NCI-H2107 treated with DMSO at 0.1 percent for 48 hours (cell line): ENCODE data around the gene MON2.

Experiments used
- DNase-seq: peaks from one replicate; lab custom pipeline; 2025; ENCODE audit not compliant: unreplicated experiment; lab: John Stamatoyannopoulos, UW

The MON2 gene

DNA sequence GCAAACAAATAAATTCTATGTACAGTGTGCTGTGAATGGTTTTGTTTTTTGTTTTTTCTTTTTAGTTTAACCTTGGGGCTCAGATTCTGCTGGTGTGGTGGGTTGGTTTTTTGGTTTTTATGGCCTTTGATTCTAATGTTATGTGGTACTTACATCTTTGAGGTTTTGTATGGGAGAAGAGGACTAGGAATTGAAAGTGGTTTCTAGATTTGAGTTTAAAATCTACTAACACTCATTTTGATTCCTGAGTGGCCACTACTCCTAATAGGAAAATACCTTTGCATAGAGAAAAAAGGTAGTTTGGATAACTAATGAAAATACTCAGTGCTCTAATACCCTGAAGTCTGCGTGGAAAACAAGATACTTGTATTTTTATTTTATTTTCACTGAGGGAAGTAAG is 137.7 kb downstream of the MON2 start:
- DNase-seq: no peak

DNA sequence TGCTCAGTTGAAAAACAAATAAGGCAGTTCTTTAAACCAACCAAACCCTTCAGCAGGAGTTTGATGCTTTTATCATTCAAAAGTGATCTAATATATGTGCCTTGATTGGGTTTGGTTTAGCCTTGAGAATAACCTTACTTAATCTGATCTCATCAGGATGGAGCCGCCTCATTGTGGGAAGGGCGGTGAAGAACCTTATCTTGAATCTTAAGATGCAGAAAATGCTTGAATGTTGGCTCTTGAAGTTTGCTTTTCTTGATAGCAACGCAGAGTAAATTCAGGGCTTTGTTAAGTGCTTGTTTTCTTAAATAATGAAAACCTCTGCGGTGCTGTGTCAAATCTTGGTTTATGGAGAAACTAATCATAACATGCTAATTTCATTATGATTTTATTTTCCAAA is 138.2 kb downstream of the MON2 start:
- DNase-seq: no peak

DNA sequence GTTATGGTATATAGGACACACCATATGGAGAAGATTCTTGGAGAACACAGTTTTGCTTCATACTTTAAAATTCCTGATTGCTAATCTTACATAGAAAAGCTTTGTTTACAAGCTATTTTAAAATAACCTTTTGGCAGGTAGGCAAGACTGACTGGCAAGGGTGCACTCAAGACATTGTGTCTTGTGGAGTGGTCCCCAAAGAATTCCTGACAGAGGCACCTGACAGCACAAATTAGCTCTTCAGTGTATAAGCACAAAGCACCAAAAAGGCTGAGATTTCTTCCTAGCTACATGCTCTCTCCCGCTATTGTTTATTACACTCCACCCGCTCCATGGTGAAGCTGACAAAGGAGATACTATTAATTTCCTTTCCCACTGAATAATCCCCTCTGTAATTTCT is 139.4 kb downstream of the MON2 start:
- peak; percentile 47 for DNase-seq

DNA sequence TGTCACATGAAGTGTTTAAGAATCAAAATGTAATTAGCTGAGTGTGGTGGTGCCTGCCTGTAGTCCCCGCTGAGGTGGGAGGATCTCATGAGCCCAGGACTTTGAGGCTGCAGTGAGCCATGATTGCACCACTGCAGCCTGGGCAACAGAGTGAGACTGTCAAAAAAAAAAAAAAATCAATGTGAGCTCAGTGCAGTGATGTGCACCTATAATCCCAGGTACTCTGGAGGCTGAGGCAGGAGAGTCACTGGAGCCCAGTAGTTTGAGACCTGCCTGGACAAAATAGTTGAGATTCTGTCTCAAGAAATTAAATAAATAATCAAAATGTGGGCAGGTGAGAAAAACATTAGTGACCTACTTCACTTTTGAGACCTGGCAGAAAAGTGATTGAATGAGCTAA is 140.0 kb downstream of the MON2 start:
- DNase-seq: no peak

DNA sequence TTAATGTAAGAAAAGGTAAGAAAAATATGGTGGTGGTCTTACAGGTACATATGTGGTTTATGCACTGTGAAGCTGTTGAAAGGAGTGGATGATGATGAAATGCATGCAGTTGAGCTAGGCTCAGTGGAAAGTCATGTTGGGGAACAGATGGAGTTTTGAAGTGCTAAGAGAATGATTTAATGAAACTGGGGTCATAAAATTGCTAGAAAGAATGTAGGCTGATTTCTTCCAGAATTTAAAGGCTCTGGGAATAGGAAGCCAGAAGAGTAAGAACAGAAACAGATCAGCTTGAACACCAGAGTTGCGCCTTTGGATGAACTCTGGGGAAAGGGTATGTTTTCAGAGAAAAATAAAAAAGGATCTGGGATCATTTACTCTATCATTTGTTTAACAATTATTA is 146.5 kb downstream of the MON2 start:
- DNase-seq: no peak

DNA sequence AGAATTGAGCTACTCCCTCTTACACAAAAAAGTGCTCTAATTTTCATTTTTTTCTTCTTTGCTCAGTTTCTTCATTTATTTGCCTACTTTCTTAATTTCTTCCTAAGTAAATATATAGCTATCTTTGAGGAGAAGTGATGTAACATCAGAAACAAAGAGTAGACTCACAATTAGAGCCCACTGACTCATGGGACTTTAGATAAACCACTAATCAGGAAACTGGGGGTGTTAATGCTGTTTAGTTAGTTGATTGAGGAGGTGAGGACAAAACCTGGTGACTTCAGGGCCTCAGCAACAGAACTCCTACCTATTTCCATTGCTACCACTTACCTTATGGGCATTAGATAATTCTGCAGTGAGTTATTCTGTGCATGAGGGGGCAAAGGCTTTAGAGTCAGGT is 151.7 kb downstream of the MON2 start:
- no peak for DNase-seq

DNA sequence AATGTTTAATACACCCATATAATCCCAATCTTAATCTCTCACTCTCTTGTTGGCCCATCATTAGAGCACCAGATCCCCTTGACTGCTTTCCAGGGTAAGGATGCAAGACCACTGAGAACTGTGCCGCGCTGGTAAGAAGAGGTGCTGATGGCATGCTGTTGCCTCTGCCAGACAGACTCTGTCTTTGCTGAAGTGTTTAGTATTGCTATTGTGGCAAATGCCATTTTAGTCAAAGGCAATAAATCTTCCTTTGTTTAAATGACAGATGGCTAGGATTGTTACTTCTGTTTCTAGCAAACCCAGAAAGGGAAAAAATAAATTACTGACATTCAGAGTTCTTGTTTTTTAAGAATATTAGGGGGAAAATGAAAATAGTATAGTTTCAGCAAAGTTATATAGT is 152.3 kb downstream of the MON2 start:
- no peak for DNase-seq

DNA sequence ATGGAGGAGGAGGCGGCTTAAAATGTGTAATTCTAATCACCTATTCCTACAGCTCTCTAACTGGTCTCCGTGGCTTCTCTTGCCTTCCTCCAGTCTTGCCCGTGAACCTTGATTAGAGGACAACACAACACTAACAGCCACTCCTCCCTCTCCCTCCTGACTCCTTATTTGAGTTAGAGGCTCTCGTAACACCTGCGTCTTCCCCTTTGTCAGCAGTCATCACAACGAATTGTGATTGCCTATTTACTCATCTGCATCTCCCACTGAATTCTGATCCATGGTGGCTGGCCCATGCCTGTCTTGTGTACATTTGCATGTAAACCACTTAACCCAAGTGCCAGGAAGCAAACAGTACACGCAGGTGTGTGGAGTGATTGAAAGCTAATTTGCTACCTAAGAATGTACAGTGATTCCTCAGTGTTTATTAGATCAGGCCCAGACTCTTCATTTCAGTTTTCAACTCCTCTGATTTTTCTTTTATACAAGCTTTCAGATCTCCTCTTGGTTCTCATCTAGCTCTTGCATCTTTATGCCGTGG is 154.5 kb downstream of the MON2 start:
- peak; percentile 91 for DNase-seq

DNA sequence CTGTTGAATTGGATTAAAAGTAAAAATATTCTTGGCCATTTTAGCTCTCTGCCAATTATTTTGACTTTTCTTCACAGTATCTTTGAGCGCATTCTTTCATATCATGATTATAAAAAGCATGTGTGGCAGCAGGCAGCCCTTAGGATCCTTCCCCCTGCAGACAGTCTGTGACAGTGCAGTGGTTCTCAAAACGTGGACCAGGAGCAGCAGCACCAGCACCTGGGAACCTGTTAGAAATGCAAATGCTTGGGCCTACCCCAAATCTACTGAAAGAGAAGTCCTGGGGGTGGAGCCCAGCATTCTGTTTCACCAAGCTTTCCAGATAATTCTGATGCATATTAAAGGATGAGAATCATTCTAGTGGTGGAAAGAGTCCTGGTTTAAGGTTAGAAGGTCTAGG is 155.6 kb downstream of the MON2 start:
- no peak for DNase-seq

DNA sequence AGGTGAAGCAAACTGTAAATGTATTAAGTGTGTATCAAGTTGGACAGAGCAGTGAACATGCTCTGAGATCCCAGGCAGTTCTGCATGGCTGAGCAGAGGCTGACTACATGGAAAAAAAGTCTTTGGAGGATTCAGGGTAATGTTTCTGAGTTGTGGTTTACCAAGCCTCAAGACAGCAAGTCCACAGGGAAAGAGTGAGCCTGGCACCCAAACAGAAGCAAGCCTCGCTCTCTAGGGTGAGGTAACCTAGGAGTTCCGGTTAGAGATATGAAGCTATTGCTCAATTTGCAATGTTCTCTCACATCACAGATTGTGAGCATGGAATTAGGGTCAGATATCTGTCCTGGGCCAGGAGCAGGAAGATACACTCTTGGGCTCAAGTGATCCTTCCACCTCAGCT is 158.6 kb downstream of the MON2 start:
- DNase-seq: peak; percentile 53

DNA sequence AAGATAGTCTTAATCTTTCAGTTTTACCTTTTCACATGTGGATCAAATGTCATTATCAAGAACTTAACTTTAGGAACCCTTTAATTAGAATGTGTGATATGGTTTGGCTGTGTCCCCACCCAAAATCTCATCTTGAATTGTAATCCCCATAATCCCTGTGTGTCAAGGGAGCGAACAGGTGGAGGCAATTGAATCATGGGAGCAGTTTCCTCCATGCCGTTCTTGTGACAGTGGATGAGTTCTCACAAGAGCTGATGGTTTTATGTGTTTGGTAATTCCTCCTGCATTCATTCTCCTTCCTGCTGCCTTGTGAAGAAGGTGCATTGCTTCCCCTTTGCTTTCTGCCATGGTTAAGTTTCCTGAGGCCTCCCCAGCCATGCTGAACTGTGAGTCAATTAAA is 160.6 kb downstream of the MON2 start:
- DNase-seq: no peak

DNA sequence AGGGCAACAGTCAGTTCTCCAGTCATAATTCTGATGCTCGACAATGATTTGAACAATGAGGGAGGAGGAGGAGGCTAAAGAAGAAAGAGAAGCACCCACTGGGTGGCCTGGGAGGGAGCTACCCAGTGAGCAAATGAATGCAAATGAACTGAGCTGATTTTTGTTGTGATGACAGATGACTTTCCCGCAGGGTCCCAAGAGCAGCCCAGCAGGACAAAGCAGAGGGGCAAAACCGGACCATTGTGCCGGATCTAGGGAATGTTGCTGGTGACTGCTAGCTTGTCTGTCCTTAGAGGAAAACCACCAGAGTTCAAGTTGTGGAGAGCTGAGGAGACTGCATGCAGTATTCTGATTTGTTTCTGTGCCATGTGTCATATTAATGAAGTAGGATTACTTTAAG is 162.8 kb downstream of the MON2 start:
- no peak for DNase-seq

DNA sequence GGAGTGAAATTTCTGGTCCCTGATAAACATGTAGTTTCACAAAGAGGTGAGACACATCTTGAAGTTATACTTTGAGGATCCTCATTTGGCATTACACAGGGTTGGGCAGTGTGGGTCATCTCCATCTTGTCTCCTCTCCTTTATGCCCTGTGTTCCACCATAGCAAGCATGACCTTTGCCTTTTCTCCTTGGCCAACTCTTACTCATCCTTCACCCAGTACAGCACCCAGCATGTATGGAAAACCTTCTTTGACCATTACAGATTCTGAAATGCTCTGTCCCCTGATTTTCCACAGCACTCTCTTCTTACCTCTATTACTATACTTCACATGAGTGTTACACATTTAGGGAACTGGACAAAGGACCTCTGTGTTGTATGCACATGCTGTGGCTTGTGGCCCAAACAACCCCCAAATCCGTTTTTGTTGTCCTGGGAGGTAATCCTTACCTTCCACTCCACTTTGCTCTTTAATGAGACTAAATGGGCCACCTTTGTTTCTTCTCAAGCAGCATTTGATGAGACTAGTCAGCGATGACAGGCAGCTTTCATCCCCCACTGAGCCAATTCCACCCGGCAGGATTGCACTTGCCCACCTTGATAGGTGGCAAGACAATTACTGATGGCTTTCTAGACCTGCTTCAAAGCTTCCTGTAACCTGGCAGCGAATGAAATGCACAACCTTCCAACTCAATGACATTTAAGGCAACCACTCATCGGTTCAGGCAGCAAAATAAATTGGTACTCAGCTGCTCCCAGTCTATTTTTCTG is 163.5 kb downstream of the MON2 start:
- DNase-seq: peak; percentile 73

DNA sequence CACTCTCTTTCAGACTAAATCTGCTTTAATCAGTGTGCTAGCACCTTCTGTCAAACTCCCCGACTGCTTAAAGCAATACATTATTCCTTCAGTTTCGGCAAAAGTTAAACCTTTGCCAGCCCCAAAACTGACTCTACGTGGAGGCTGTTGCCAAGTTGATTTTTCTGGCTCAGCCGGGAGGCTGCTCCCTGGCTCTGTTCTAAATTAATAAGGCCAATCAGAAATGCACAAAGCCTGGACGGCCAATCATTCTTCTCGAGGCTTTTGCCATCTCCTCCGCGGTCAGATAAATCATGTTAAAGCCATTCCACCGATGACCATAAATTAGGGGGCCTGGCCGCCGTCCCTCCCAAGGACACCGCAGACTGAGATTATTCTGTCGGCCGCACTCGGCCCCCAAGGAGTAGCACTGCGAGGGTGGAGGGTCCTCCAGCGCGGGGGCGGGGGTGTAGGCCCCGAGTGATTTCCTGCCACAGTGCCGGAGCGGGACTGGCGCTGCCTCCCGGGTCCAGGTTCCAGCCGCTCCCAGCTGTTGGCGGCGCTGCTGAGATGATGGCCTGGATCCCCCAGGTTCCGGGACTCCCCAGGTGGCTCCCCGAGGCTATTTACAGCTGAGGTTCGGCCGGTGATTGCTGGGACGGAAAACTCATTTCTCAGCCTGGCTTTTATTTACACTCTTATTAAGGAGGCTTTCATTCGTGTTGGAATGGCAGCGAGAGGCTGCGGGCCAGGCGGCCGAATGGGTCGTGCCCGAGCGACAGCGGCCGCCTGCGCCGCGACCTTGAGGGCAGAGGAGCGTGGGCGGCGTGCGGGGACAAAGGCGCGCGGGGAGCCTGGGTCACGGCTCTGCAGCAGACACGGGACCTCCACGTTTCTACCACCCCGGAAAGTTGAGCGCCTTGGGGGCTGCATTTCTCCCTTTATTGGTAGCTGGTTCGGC is 165.1 kb downstream of the MON2 start:
- DNase-seq: no peak

DNA sequence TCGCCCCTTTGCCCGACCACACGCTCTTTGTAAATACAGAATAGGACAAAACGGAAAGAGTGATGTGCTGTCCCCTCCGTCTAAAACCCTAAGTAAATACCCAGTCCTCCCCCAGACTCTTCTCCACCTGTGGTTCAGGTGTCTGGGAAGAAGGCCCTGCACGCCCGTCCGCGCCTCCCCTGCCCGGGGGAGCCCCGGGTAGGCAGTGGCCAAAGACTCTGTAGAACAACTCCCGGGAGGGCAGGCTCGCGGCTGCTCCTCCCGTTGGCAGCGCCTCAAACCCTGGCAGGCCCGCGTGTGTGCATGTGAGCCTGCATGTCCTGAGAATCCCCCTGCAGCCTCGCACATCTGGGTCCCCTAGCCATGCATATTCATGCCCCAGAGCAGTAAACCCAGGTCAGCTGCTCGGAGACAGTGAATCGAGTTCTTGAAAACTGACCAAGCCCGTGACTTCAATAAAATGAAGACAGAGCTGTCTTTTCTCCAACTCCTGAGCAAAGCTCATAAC is 165.8 kb downstream of the MON2 start:
- no peak for DNase-seq

DNA sequence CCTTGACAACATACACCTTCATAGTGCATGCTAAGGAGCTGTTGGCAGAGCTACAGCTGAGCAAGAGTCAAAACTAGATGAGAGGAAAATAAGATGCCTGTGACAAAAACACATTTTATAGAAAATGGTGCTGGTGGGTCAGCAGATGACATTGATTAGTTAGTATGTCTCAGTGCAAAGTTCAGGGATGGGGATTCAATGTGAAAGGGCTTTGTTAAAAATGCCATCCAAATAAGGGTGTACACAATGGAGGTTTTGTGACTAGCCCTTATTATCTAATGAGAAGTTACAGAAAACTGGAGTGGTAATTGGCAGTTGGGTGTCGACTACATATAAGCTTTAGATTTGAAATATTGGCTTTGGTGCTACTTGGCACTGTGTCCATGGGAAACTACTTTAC is 169.0 kb downstream of the MON2 start:
- DNase-seq: no peak

DNA sequence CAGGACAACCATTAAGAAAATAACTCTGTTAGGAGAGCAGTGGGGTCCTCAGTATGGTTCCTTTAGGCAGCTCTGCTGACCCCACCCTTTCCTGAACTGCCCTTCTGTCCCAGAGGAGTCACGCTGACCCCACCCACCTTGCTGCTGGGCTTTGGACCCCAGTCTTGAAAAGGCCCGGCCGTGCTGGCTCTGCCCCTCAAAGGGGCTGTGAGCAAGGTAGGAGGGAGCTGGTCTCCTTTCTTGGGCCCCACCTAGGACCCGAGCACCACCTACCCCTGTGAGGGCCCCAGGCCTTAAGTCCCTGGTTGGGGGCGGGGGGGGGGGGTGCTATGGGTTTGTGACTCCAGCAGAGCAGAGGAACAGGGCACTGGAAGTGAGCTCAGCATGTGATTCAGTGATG is 171.1 kb downstream of the MON2 start:
- no peak for DNase-seq

DNA sequence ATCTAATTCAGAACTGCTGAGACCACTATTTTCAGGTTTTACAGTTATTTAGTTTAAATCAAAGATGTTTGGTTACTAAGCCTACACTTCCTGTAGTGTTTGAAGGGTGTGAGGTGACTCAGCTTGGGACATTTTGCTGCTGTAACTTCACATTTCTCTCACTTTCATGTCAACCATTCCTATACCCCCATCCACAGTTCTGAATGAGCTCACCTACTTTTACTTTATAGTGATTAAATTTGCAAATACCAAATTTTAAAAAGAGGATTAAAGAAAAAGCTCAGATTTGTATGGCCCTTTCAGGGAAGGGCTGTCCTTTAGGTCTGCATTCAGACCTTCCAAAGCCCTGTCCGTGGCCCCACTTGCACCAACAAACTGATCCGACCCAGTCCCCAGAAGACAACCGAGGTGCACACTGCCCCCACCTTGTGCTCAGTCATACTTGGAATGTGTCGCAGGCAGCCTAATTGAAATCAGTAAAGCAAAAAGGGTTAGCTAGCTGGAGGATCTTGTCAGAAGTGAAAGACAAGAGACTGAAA is 174.4 kb downstream of the MON2 start:
- no peak for DNase-seq

DNA sequence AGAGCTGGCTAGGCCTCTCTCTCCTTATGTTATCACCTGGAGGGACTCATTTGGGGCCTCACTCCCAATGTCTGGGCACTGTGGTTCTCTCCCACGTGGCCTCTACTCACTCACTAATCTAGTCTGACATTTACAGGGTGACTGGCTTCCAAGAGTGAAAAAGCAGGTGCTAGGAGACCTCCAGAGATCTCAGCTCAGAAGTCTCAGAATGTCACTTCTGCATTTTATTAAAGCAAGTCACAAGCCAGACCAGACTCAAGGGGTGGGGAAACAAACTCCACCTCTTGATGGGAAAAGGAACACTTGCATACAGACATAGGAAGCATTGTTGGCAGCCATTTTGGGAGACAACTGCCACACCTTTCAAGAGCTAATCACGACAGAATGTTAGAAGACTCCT is 175.9 kb downstream of the MON2 start:
- no peak for DNase-seq

DNA sequence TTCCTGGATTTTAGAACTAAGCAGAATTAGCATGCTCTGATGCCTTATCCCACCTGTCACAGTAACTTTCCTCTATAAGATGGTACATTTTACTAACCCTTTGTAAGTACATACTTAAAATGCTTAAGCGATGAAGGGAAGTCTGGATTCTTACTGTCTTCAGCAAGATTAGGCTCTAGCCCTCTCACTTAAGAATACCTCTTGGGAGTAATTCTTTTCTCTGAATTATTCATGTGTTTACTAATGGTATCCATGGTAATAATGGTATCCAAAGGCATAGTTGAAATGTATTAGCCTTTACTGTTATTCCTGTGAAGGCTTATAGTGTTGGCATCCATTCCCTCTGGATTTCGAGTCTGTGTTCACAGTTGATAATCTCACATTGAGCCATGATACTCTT is 176.9 kb downstream of the MON2 start:
- no peak for DNase-seq

DNA sequence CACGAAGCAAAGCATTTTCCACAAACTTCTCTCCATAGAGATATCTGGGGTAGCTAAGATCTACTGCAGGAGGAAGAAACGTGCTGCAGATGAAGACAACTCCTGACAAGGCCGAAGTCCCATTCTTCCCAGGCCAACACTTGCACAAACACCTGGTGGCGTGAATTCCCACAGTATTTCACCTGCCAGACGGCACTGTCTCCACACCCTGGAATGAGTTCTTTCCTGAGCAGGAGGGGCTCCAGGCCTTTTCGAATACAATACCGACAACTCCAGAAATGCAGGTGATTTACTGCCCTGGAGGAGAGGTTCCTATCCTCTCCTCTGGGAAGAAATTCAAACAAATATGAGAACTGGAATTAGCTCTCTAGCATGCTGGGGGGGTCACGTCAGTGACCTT is 179.9 kb downstream of the MON2 start:
- DNase-seq: no peak

DNA sequence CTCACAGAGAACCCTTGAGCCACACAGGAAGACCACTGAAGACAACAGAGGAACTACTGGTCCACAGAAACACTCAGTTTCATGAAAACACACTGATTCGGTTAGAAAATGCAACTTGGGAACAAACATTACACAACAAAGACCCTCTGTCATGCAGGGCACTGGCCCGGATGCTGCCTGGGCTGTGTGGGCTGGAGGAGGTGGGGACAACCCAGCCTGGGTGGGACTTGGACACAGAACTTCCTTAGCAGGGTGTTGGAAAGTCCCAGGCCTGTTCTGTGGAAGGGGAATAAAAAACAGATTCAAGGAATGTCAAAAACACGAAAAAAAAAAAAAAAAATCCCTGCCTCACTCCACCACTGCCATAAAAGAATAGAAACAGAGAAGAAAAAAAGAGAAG is 181.0 kb downstream of the MON2 start:
- DNase-seq: no peak
